GM18511 (cell line): ENCODE results near the gene TTLL3.

ENCODE experiments used
- ATAC-seq: cut with Tn5 transposase; IDR thresholded peaks from one replicate; pipeline ENCODE4 v1.9.1; 2021; ENCODE audit warnings: mild to moderate bottlenecking, moderate library complexity; ENCODE audit not compliant: unreplicated experiment

The TTLL3 gene

DNA sequence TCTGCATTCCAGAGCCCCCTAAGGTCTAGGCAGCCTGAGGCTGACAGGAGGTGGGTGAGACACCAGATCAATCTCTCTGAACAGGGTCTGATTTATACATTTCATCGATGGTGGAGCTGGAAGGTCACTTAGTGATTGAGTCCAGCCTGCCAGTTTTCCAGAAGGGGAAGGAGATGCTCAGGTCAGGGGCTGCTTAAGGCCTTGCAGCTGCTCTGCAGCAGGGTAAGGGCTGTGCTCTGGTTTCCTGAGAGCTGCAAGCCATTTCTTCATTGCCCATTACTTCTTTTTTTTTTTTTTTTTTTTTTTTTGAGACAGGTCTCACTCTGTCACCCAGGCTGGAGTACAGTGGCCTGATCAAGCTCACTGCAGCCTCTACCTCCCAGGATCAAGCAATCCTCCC lies 28.5 kb upstream of the TTLL3 start:
- ATAC-seq = no peak

DNA sequence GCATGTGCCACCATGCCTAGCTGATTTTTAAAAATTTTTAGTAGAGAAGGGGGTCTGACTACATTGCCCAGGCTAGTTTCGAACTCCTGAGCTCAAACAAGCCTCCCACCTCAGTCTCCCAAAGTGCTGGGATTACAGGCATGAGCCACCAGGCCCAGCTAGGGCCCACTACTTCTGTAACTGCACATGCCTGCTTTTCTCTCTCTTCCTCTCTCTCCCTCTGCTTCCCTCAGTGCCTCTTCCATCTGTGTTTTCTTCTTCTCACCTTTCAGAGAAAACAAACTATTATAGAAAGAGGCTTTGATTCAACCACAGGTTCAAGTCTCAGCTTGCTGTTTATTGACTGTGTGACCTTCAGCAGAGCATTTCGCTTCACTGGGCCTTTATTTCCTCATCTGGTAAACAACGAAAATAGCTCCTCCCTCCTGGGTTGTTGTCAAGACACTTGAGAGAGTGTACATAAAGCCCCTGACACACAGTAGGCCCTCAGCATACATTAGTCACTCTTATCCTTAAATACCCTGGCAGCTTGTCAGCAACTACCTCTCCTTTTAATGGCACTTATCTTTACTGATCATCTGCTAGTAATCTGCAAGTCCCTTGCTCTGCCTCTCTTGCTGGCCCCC lies 28.0 kb upstream of the TTLL3 start:
- ATAC-seq = no peak

DNA sequence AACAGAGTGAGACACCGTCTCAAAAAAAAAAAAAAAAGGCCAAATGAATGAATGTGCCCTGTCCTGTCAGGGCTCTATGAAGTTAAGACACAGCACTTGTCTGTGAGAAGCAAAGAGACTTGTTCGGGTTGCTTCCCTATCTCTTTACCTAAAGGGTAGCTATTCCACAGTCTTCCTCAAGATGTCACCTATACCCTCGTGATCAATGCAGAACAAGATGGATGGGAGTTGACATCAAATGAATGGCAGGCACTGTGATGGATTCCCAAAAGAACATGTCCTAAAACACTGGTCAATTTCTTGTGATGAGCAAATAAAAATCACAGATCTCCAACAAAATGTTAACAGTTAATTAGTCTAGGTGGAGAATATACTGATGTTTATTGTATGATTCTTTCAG lies 27.3 kb upstream of the TTLL3 start:
- ATAC-seq = no peak

DNA sequence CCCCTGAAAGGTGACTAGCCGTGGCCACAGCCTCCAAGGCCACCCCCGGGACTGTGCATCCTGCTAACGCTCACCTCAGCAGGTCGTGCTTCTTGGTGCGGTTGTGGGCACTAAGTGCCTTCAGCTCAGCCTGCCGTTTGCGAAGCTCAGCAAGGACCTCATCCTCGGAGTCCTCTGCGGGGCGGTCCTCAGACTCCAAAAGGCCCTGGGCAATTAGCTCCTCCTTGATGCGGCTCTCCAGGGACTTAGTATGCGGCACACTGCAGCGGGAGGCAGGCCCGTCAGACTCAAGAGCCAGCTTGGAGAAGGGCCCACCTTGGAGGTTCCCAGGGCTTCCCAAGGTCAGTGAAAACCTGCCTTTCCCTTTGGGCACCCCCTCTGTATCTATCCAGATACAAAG lies 26.1 kb upstream of the TTLL3 start:
- no peak for ATAC-seq

DNA sequence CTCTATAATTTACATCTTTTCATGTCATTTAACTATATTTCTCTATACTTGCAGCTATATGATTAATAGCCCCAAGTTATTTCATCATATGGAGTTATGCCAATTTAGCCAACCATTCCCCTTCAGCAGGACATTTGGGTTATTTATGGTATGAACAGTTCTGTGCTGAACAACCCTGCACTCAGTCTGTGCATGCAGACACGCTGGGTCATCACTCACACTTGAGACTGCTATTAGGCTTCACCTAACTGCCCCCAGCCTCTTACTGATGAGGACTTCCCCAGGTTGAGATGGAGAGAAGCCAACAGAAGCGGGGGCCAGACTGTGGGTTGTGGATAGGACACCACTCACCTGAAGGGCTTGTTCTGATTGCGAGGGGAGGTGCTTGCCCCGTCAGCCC lies 25.1 kb upstream of the TTLL3 start:
- ATAC-seq = no peak

DNA sequence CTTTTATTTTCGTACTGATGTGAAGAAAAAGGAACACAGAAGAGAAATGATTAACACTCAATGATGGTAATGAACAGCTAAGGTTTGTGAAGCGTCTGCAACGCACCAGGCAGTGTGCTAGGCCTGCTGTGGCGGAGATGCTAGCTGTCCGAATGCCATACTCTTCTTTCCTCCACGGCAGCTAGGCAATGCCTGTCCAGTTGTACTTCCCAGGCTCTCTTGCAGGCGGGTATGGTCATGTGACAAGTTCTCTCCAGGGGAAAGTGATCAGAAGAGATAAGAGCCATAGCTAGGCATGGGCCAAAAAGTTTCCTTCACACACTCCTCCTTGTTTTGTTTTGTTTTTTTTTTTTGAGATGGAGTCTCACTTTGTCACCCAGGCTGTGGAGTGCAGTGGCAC lies 24.5 kb upstream of the TTLL3 start:
- ATAC-seq = no peak

DNA sequence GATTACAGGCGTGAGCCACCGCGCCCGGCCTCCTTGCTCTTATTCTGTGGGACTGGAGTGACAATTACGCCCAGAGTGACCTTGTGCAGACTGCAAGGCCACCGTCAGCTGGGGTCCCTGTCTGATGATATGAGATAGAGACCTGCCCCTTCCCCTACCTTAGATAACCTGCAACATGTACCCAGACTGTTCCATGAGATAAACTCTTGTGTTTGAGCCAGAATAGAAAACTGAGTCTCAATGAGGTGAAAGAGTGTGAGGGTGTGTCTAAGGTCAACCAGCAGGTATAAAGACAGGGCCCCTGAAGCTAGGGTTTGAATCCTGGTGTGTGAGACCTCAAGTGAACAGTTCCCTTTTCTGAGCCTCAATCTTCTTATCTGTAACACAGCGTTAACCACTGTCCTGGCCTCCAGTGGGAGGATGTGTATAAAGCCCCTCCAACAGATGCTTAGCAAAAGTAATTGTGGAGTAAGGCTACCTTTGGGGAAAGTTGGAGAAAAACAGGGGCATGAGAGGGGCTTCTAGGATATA lies 23.8 kb upstream of the TTLL3 start:
- no peak for ATAC-seq

DNA sequence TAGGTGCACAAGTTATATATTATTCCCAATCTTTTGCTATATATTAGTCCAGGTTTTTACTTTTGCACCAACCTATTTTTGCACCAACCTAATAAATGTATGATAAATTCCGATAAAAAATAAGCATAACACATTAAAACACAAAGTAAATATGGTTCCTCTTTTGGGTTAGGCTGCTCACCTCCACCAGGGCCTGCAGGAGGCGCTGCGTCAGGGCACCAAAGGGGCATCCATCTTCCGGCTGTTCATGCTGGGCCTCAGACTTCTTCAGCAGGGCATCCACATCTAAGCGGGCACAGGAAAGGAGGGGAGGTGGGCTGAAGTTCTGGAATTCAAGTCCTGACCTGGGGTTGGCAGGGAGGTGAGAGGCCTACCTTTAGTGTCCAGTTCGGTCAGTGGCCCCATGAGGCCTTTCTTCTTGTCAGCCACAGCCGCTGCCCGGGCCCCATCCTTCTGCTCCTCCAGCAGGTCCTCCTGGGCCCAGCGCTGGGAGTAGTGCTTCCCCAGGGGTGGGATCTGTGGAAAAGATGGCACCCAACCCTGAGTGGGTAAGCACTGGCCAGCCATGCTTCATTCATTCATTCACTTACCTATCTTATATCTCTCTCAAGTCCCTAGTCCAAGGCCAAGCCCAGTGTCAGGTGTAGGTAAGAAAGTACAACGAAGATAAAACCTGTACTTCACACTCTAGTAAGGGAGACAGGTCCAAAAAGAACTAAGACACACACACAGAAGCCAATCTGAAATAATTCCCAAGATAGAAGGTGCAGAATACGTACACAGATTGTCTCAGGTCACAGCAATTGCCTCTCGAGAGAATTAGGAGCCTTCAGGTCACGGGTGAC lies 23.0 kb upstream of the TTLL3 start:
- ATAC-seq = no peak

DNA sequence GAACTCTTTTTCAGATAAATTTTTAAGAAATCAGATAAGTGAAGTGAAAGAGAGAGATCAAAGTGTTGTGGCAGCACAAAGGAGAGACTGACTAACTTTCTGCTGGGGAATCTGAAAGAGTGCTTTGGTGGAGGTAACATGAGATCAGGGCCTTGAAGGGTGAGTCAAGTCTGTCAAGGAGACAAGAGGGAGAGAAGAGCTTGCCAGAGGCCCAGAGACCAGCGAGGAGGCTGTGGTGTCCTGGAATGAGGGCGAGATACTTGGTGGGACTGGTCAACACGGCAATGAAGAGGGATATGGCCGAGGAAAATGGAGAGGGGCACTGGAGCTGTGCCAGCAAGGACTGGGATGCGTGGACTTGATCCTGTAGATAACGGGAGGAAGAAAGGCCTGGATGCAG lies 22.3 kb upstream of the TTLL3 start:
- ATAC-seq = no peak

DNA sequence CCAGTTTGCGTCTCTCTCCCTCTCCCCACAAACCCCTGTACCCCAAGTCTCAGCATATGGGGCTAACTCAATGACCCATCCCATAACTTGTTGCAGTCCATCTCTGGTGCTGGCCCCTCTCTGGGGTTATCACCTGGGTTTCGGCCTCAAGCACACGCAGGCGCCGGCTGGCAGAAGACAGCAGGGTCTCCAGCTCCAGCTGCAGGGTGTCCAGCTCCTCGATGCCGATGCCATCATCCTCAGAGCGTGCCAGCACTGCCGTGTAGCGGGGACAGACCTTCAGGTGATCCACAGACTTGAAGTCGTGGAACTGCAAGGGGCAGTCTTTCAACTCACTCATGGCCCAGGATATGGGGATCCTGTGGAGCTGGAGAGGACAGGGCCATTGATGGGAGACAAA lies 18.9 kb upstream of the TTLL3 start:
- no peak for ATAC-seq

DNA sequence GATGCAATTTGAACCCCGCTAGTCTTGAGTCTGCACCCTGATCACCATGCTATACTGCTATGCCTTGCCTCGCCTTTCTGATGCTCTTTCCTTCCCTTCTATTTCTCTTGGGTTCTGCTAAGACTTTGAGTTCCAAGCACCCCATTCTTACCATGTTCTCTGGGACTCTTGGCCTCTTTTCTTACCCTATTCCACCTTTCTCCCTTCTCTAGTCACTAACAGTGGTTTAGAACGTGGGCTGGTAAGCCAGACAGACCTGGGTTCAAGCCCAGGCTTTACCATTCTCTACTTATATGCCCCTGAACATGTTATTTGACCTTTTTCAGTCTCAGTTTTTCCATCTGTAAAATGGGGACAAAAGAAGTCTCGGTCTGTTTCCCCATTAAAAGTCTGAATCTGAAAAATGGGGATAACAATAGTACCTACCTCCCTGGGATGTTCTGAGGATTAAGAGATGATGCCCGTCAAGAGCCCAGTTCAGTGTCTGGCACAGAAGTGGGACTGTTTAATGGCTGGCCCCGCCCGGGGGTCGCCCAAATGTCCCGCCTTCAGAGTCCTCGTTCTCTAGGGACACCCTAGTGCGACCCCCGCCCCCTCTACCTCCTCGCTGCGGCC lies 18.2 kb upstream of the TTLL3 start:
- ATAC-seq = no peak

DNA sequence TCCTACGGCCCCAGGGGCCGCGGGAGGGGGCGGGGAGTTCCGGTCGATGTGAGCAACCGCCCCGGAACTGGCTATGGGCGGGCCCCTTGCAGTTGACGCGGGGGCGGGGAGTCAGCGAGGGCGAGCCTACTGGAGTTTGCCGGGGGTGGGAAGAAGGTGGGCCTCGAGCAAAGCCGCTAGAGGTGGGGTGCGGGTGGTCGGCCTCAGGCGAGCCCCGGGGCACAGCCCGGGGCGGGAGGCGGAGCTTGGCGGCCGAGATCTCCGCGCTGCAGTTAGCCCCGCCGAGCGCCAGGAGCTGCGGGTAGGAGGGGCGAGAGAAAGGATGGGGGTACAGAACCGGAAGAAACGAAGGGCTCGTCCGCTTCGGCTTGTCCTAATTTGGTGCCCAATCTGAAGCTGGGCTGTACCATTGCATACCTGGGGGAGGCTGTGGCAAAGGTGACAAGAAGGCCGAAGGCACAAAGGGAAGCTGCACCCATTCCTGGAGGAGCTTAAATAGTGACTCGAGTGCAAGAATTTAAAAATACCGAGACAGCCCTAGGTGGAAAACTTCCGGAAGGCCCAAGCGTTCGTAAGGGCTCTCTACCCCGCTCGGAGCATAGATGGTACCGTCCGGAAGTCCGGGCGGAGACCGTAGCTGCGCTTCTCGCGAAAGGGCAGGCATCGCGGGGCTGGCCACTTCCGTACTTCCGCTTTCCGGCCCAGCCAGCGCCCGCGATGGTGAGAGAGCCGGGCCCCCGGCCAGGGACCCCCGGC lies 17.5 kb upstream of the TTLL3 start, which contains the start of the genes ARPC4 and TADA3:
Gene ARPC4 (plus strand): TSS at position 678 of the 756 bp plus-strand sequence. CDS start 40 bp downstream, at position 718.
Gene TADA3 (minus strand): TSS at position 69 of the 756 bp plus-strand sequence. CDS start 1,007 bp downstream, outside the sequence.
- peak; percentile 87 for ATAC-seq

DNA sequence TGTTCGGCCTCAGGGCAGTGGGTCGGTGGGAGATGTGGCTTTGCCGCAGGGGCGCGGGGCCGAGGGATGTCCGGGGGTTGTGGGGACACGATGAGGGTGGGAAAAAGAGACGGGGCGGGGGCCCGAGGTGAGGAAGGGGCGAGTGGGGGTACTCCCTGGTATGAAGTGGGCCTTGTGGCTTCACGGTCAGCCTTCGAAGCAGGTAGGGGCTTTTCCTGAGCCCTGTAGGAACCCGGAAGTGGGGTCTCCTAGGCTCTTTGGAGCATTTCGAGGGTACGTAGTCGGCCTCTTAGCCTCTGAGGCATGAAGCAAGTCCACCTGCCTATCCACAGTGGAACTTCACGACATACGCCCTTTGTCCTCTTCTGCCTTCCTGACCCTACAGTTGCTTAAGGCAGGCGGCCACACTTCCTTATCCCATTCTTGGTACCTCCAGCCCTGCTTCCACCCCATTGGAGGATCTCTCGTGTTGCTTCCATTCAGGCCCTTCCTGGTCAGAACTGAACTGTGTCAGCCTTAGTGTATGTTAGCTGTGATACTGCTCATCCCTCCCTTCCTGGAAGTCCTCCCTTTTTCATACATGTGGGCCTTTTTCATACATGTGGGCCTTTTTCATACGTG lies 16.8 kb upstream of the TTLL3 start:
- peak; percentile 7 for ATAC-seq

DNA sequence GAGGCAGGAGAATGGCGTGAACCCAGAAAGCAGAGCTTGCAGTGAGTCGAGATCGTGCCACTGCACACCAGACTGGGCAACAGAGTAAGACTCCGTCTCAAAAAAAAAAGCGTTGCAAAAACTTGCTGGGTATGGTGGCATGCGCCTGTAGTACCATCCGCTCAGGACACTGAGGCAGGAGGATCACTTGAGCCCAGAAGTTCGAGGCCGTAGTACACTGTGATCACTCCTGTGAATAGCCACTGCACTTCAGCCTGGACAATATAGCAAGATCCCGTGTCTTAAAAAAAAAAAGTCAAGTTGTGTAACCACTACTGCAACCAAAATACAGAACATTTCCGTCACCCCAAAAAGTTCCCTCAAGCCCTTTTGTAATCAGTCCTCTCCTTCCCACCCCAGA lies 15.7 kb upstream of the TTLL3 start:
- ATAC-seq = no peak

DNA sequence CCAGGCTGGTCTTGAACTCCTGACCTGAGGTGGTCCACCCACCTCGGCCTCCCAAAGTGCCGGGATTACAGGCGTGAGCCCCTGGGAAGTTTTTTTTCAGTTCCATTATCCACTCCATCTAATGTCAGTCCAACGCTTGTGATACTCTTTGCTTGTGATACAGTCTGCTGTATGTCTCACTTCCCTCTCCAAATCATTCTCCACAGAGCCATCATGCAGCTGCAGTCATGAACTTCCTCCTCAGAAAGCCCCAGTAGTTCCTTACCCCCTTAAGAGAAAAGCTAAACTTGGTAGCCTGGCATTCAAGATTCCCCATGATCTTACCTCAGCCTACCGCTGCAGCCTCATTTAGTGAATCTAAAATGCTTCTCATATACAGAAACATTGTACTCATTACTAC lies 14.9 kb upstream of the TTLL3 start:
- no peak for ATAC-seq

DNA sequence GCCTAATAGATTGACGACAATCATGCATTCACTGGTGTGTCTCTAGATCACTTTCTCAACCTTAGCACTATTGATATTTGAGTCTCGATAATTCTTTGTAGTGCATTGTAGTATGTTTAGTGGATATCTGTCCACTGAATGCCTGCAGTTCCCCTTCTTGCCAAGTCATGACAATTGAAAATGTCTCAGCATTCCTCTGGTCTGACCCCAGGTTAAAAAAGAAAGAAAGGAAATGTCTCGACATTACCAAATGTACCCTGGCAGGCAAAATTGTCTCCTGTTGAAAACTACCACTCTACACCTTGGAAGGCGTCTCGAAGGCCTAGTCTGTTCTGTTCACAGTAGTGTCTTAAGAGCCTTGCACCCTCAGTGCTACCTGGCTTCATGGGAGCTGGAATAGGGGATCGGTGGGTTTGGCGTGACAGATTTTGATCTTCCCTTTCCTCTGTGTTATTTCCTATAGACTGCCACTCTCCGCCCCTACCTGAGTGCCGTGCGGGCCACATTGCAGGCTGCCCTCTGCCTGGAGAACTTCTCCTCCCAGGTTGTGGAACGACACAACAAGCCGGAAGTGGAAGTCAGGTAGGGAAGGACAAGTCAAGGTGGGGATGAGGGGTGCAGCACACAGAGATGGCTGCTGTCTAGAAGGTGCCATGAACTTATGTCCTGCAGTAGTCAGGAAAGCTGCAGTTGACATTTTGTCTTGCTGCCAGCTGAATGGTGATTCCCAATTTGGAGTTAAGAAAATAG lies 12.7 kb upstream of the TTLL3 start:
- no peak for ATAC-seq

DNA sequence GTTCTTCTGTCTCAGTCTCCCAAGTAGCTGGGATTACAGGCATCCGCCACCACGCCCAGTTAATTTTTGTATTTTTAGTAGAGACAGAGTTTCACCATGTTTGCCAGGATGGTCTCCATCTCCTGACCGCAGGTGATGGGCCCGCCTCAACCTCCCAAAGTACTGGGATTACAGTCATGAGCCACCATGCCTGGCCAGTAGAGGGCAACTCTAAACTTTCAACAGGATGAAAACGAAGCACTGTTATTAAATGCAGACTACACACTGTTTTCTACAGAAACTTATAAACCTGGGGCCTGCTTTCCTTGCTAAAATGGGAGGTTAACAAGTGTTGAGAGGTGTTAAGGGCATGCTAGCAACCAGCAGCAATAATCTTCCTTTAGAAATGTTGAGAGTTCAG lies 9.5 kb upstream of the TTLL3 start:
- no peak for ATAC-seq

DNA sequence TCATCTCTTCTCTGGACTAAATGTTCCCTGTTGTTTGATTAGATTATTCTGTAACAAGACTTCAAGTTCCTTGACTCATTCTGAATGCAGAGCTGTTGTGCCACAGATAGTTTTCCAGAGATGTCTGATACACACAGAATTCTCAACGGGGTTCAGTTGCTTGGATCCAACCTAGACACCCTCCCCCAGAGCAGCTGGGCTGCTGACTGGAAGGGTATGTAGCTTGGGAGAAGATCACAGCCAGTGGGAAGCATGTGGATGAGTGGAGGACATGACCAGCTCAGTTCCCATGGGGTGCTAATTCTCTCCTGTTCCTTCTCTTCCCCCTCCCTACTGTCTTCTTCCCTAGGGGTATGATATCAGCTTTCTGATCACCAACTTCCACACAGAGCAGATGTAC lies 6.6 kb upstream of the TTLL3 start:
- no peak for ATAC-seq

DNA sequence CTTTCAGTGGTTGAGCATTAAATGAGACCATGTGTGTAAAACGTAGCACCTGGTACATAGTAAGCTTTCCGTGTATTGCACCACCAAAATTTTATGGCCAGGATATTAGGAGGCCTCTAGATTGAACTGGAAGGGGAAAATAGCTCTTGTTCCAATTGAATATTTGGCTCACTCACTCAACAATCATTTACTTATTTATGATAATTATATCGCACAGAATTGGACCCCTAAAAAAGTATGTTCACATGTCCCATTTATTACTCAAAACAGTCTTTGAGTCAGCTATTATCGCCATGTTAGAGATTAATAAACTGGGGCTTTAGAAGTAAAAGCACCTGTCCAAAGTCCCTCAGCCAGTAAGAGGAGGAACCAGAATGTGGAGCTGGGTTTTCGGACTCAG lies 5.1 kb upstream of the TTLL3 start:
- no peak for ATAC-seq

DNA sequence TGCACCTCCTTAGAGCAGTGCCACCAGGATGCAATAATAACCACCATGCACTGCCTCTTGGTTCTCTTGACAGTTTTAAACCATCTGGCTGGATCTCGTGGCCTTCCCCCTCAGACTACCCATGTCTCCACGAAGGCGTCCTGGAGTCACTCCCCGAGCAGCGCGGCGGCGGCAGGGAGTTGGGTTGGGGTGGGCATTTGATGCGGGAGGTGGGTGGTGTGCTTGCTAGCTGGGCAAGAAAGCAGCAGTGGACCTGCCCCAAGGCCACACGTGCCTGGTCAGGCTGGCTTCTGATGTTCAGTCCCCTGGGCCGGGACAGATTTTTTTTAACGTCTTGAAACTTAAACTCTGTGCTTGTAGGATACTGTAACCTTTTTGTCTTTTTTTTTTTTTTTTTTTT lies 3.9 kb upstream of the TTLL3 start:
- no peak for ATAC-seq
